Spleen (tissue), 11 donors: ENCODE measurements around the gene FKBP8. TPM values are rescaled to one million over a fixed set of nuclear protein-coding genes. Genes with fewer than 3 reads are reported as not detected.

ENCODE experiments used
- DNase-seq: peaks from one replicate; pipeline ENCODE4 v3.0.0-alpha.2; 2020
- H3K27ac ChIP-seq, 8 donors: fragments of 200-600 bp; sonication (generic) in 7 of 8; 1 replicate in 4 of 8; 2 replicates in 4 of 8; pipeline versions ENCODE4 v1.5.0 to v1.8.0; 2016 to 2021; ENCODE audit warnings: inconsistent platforms in 4 of 8, mild to moderate bottlenecking in 4 of 8, moderate library complexity in 1 of 8
- H3K27me3 ChIP-seq, 7 donors: fragments of 200-600 bp; sonication (generic) in 6 of 7; replicated peaks in 1 of 7; 1 replicate in 4 of 7; 2 replicates in 3 of 7; pipeline versions ENCODE4 v1.5.0 to v1.8.0; 2016 to 2021; ENCODE audit warnings: inconsistent platforms in 3 of 7, mild to moderate bottlenecking in 1 of 7
- H3K36me3 ChIP-seq, 6 donors: fragments of 200-600 bp; sonication (generic) in 5 of 6; 1 replicate in 4 of 6; 2 replicates in 2 of 6; pipeline versions ENCODE4 v1.5.0 to v1.8.0; 2016 to 2021; ENCODE audit warnings: inconsistent platforms in 2 of 6
- H3K4me1 ChIP-seq, 6 donors: fragments of 200-600 bp; sonication (generic) in 5 of 6; 1 replicate in 3 of 6; 2 replicates in 3 of 6; pipeline versions ENCODE4 v1.5.0 to v1.8.0; 2016 to 2021; ENCODE audit warnings: inconsistent platforms in 3 of 6
- H3K4me3 ChIP-seq, 8 donors: fragments of 200-600 bp; sonication (generic) in 7 of 8; 1 replicate in 4 of 8; 2 replicates in 4 of 8; pipeline versions ENCODE4 v1.5.0 to v1.8.0; 2016 to 2021; ENCODE audit warnings: inconsistent platforms in 4 of 8, mild to moderate bottlenecking in 4 of 8, moderate library complexity in 2 of 8
- H3K9me3 ChIP-seq, 8 donors: fragments of 200-600 bp; sonication (generic) in 7 of 8; 1 replicate in 4 of 8; 2 replicates in 4 of 8; pipeline versions ENCODE4 v1.5.0 to v1.8.0; 2016 to 2021; ENCODE audit warnings: inconsistent platforms in 4 of 8
- CTCF ChIP-seq, 11 experiments: fragments of 200-600 bp in 7 of 11; fragments of 450-650 bp in 4 of 11; sonication (generic) in 4 of 11; IDR thresholded peaks in 8 of 11; conservative IDR thresholded peaks in 3 of 11; 1 replicate in 7 of 11; 2 replicates in 4 of 11; pipeline versions ENCODE4 v1.4.0 to v1.8.0; 2016 to 2021; ENCODE audit warnings: antibody characterized with exemption in 11 of 11, inconsistent platforms in 4 of 11, mild to moderate bottlenecking in 1 of 11
- POLR2A ChIP-seq, 3 donors: fragments of 450-650 bp; IDR thresholded peaks; one replicate each; pipeline ENCODE4 v1.5.1; 2017; ENCODE audit warnings: antibody characterized with exemption in 3 of 3, mild to moderate bottlenecking in 1 of 3
- POLR2AphosphoS5 ChIP-seq, 3 donors: sonication (generic); formaldehyde crosslinking; IDR thresholded peaks; one replicate each; pipeline ENCODE4 v1.5.1; 2017; ENCODE audit warnings: antibody characterized with exemption in 3 of 3
- WGBS, 5 donors: extraction: QIAGEN DNeasy Blood & Tissue Kit in 3 of 5; methylation state at CpG; one replicate each; pipeline versions ENCODE4 v1.1.5 to v1.1.7; 2013 to 2018; 5-methylcytosine and 5-hydroxymethylcytosine counted together
- intact Hi-C: fragments of 100-400 bp; cut with DNase I; formaldehyde crosslinking; loops from one replicate; pipeline ENCODE4 v1.15.0; 2023; ENCODE audit warnings: low total_unique reads
- polyA plus RNA-seq, 3 donors: library from polyadenylated mRNA; stranded (reverse); fragments of 200-250 nt; gene quantifications; one replicate each; pipeline ENCODE4 v1.2.1, GENCODE V29; 2013
- total RNA-seq, 7 donors: library from RNA; depleted of rRNA in 3 of 7; stranded (reverse); fragments of >200 nt in 3 of 7; fragmentation: NEBNext Ultra II Directional in 4 of 7; extraction: Animal tissue kit (Norgen Biotek cat#: 25700) in 4 of 7; gene quantifications; one replicate each; pipeline versions ENCODE4 v1.1.0 to v1.2.1, GENCODE V29; 2016 to 2021
- donor health status: healthy with polysubstance abuse.
- donor health status: DM: no; HTN: no; CAD: no; lungs with moderate emphysema.
- donor health status: DM: no; HTN: no; CAD: no.
- donor health status: Bipolar disorder and iron deficiency.
- donor health status: healthy.
- donor health status: DM: no; HTN: no; CAD: no.
- donor health status: DM: yes; HTN: yes; CAD: no.

The FKBP8 gene
- total and polyA plus RNA-seq, 10 donors: 131 to 309 (median 202) TPM

GRCh38 chr19:18577365-18577914 lies 34.1 kb upstream of the FKBP8 start:
- TF ChIP-seq POLR2A (IDR thresholded peaks at IDR 0.05): no peak
- no peak for TF ChIP-seq CTCF (IDR thresholded peaks at IDR 0.05 in 8 of 11, conservative IDR thresholded peaks at IDR 0.05 in 3 of 11)
- no peak for TF ChIP-seq POLR2AphosphoS5 (IDR thresholded peaks at IDR 0.05)
- H3K36me3 ChIP-seq: peaks cover 0 to 62% (median 50%) of the 10 kb centered on the region in 6 donors
- DNase-seq: no peak
- H3K27me3 ChIP-seq: no peaks in the 10 kb centered on the region
- H3K4me1 ChIP-seq: peaks cover 8 to 25% (median 16%) of the 10 kb centered on the region in 6 donors
- H3K27ac ChIP-seq: no peak overlapping the region
- H3K9me3 ChIP-seq: no peaks in the 10 kb centered on the region
- WGBS, 5 donors: 90 to 92% (median 91%) methylated on average over 21 of the region's 21 CpGs
- intact Hi-C loops: loop anchor here (10.0 kb wide), 1 partner anchor 113 kb away; no protein-coding TSS in a partner anchor
- H3K4me3 ChIP-seq: no peak overlapping the region

- no peaks in the 10 kb centered on the region for H3K27me3 ChIP-seq
- intact Hi-C loops: loop anchor here (10.0 kb wide), 1 partner anchor 112 kb away; no protein-coding TSS in a partner anchor
- H3K4me1 ChIP-seq: peaks cover 9 to 32% (median 21%) of the 10 kb centered on the region in 6 donors
- no peak overlapping the region for H3K27ac ChIP-seq
- WGBS, 5 donors: 82 to 95% (median 90%) methylated on average over 7 to 8 of the region's 8 CpGs
- no peak overlapping the region for H3K4me3 ChIP-seq
- H3K9me3 ChIP-seq: no peaks in the 10 kb centered on the region
- H3K36me3 ChIP-seq: peaks cover 0 to 62% (median 50%) of the 10 kb centered on the region in 6 donors
- no peak for TF ChIP-seq CTCF (IDR thresholded peaks at IDR 0.05 in 8 of 11, conservative IDR thresholded peaks at IDR 0.05 in 3 of 11)
- TF ChIP-seq POLR2A (IDR thresholded peaks at IDR 0.05): no peak
- no peak for DNase-seq
These were observed 33.0 kb upstream of the FKBP8 start for GRCh38 chr19:18576383-18576782.

- H3K27ac ChIP-seq: no peak overlapping the region
- 94 to 97% (median 96%) methylated on average over 12 to 18 of the region's 18 CpGs for WGBS, 5 donors
- DNase-seq: no peak
- H3K36me3 ChIP-seq: peaks cover 0 to 62% (median 51%) of the 10 kb centered on the region in 6 donors
- TF ChIP-seq POLR2A (IDR thresholded peaks at IDR 0.05) (no peak), CTCF (IDR thresholded peaks at IDR 0.05 in 8 of 11, conservative IDR thresholded peaks at IDR 0.05 in 3 of 11) (no peak), POLR2AphosphoS5 (IDR thresholded peaks at IDR 0.05) (no peak)
- no peak overlapping the region for H3K4me3 ChIP-seq
- peaks cover 9 to 40% (median 25%) of the 10 kb centered on the region in 6 donors for H3K4me1 ChIP-seq
- H3K9me3 ChIP-seq: no peaks in the 10 kb centered on the region
- intact Hi-C loops: loop anchor here (10.0 kb wide), 1 partner anchor 110 kb away; no protein-coding TSS in a partner anchor
- no peaks in the 10 kb centered on the region for H3K27me3 ChIP-seq
These were observed 31.4 kb upstream of the FKBP8 start for GRCh38 chr19:18574691-18575291.
